ENCODE results near the gene RARA. TPM values are rescaled to one million over a fixed set of nuclear protein-coding genes. Genes with fewer than 3 reads are reported as not detected.
A peak's percentile ranks its signal among the peaks of the same experiment; 100 is the strongest.
"Not testable (repeated sequence)": the region's sequence is repeated elsewhere in the genome, so short reads cannot be mapped to it uniquely, and the experiment has no call there.

Gene RARA
- total and polyA plus RNA-seq, 7 experiments from 2014 or later, result 6.7 to 115 (median 42.9) TPM

- ATAC-seq (peak; percentile 86), DNase-seq (peak in 7 of 9 donors; percentile 43 to 70 (median 64))
- H3K4me1 Mint-ChIP-seq, result peaks cover 11 to 21% (median 15%) of the 10 kb centered on the region in 7 donors
- no peak overlapping the region for H3K27ac ChIP-seq (ENCODE audit: low read depth, low read length)
- peak overlapping the region in 2 of 10 donors; percentile 8 to 44 for H3K4me3 Mint-ChIP-seq
- POLR2A ChIA-PET, result interaction anchor here (1.1 to 28.4 kb wide), 3 partner anchors 29 to 98 kb away, joined by 3 to 742 read pairs (median 35); no protein-coding TSS in a partner anchor
- no peaks in the 10 kb centered on the region for H3K27me3 ChIP-seq (ENCODE audit: control insufficient read depth in 2 of 2, insufficient read depth in 2 of 2, low read length in 2 of 2)
- H3K9me3 ChIP-seq (ENCODE audit: control insufficient read depth in 2 of 3, low read length in 3 of 3), result no peaks in the 10 kb centered on the region
- H3K4me3 ChIP-seq (ENCODE audit: low read length), result no peak overlapping the region
- peaks cover 0 to 2% (median 0%) of the 10 kb centered on the region in 11 donors for H3K9me3 Mint-ChIP-seq
- peaks cover 0 to 12% (median 0%) of the 10 kb centered on the region in 5 donors for H3K36me3 Mint-ChIP-seq
- H3K27ac Mint-ChIP-seq, result peak overlapping the region in 7 of 9 donors; percentile 3 to 34 (median 19)
- peaks cover 13 to 28% of the 10 kb centered on the region in 2 donors for H3K4me1 ChIP-seq (ENCODE audit: control insufficient read depth in 2 of 2, insufficient read depth in 2 of 2, low read length in 2 of 2)
- intact Hi-C loops (cut with micrococcal nuclease), result loop anchor here (1.0 kb wide), 5 partner anchors 15 to 230 kb away; no protein-coding TSS in a partner anchor
- CTCF ChIA-PET, result interaction anchor here (0.8 to 7.3 kb wide), 21 partner anchors 10 to 236 kb away, joined by 3 to 233 read pairs (median 6); partner anchors contain the start of gene IGFBP4
- no peaks in the 10 kb centered on the region for H3K36me3 ChIP-seq (ENCODE audit: control insufficient read depth in 2 of 3, insufficient read depth in 3 of 3, low read length in 3 of 3)
- H3K27me3 Mint-ChIP-seq, result no peaks in the 10 kb centered on the region
These were observed 5.8 kb upstream of the RARA start for GRCh38 chr17:40303009-40303657.

GRCh38 chr17:40303708-40304551 is 5.0 kb upstream of the RARA start:
- Histone ChIP-seq H3K9me3 (ENCODE audit: control insufficient read depth in 2 of 3, low read length in 3 of 3) (no peaks in the 10 kb centered on the region), H3K4me1 (ENCODE audit: control insufficient read depth in 2 of 2, insufficient read depth in 2 of 2, low read length in 2 of 2) (peaks cover 21 to 36% of the 10 kb centered on the region in 2 donors), H3K27me3 (ENCODE audit: control insufficient read depth in 2 of 2, insufficient read depth in 2 of 2, low read length in 2 of 2) (no peaks in the 10 kb centered on the region), H3K4me3 (ENCODE audit: low read length) (no peak overlapping the region), H3K36me3 (ENCODE audit: control insufficient read depth in 2 of 3, insufficient read depth in 3 of 3, low read length in 3 of 3) (no peaks in the 10 kb centered on the region), H3K27ac (ENCODE audit: low read depth, low read length) (no peak overlapping the region)
- ChIA-PET POLR2A (interaction anchor here (1.1 to 28.4 kb wide), 3 partner anchors 28 to 256 kb away, joined by 3 to 742 read pairs (median 35); no protein-coding TSS in a partner anchor), CTCF (interaction anchor here (0.8 to 7.3 kb wide), 21 partner anchors 11 to 236 kb away, joined by 3 to 233 read pairs (median 6); partner anchors contain the start of gene IGFBP4)
- Mint-ChIP-seq H3K27ac (peak overlapping the region in 5 of 9 donors; percentile 16 to 42 (median 20)), H3K4me3 (no peak overlapping the region), H3K4me1 (peaks cover 11 to 16% (median 15%) of the 10 kb centered on the region in 7 donors), H3K9me3 (peaks cover 0 to 2% (median 0%) of the 10 kb centered on the region in 11 donors), H3K27me3 (no peaks in the 10 kb centered on the region), H3K36me3 (peaks cover 0 to 12% (median 0%) of the 10 kb centered on the region in 5 donors)
- DNase-seq (no peak), ATAC-seq (no peak)
- intact Hi-C loops (cut with micrococcal nuclease), result loop anchor here (1.0 kb wide), 5 partner anchors 14 to 229 kb away; no protein-coding TSS in a partner anchor

- H3K4me3 Mint-ChIP-seq; H3K36me3 ChIP-seq (ENCODE audit: control insufficient read depth in 2 of 3, insufficient read depth in 3 of 3, low read length in 3 of 3); H3K9me3 Mint-ChIP-seq; H3K27ac Mint-ChIP-seq; intact Hi-C loops (cut with micrococcal nuclease); ATAC-seq; H3K27ac ChIP-seq (ENCODE audit: low read depth, low read length); H3K27me3 Mint-ChIP-seq; H3K27me3 ChIP-seq (ENCODE audit: control insufficient read depth in 2 of 2, insufficient read depth in 2 of 2, low read length in 2 of 2); H3K4me3 ChIP-seq (ENCODE audit: low read length); DNase-seq; H3K9me3 ChIP-seq (ENCODE audit: control insufficient read depth in 2 of 3, low read length in 3 of 3): not testable (repeated sequence)
- Mint-ChIP-seq H3K36me3 (peaks cover 0 to 10% (median 0%) of the 10 kb centered on the region in 5 donors), H3K4me1 (peaks cover 13 to 19% (median 15%) of the 10 kb centered on the region in 7 donors)
- ChIA-PET CTCF (interaction anchor here (1.0 to 7.3 kb wide), 12 partner anchors 11 to 228 kb away, joined by 3 to 233 read pairs (median 8); no protein-coding TSS in a partner anchor), POLR2A (interaction anchor here (1.1 to 28.4 kb wide), 3 partner anchors 27 to 256 kb away, joined by 3 to 742 read pairs (median 35); no protein-coding TSS in a partner anchor)
- H3K4me1 ChIP-seq (ENCODE audit: control insufficient read depth in 2 of 2, insufficient read depth in 2 of 2, low read length in 2 of 2), result peaks cover 25 to 42% of the 10 kb centered on the region in 2 donors
These were observed 4.5 kb upstream of the RARA start for GRCh38 chr17:40304552-40304863.

- H3K4me1 ChIP-seq (ENCODE audit: control insufficient read depth in 2 of 2, insufficient read depth in 2 of 2, low read length in 2 of 2), result peaks cover 29 to 42% of the 10 kb centered on the region in 2 donors
- ATAC-seq; H3K27me3 Mint-ChIP-seq; H3K4me3 ChIP-seq (ENCODE audit: low read length); H3K9me3 ChIP-seq (ENCODE audit: control insufficient read depth in 2 of 3, low read length in 3 of 3); intact Hi-C loops (cut with micrococcal nuclease); DNase-seq; H3K4me3 Mint-ChIP-seq; H3K27ac ChIP-seq (ENCODE audit: low read depth, low read length); H3K27me3 ChIP-seq (ENCODE audit: control insufficient read depth in 2 of 2, insufficient read depth in 2 of 2, low read length in 2 of 2); H3K27ac Mint-ChIP-seq; H3K9me3 Mint-ChIP-seq; H3K36me3 ChIP-seq (ENCODE audit: control insufficient read depth in 2 of 3, insufficient read depth in 3 of 3, low read length in 3 of 3): not testable (repeated sequence)
- H3K36me3 Mint-ChIP-seq, result peaks cover 0 to 10% (median 0%) of the 10 kb centered on the region in 5 donors
- CTCF ChIA-PET, result interaction anchor here (0.7 to 7.3 kb wide), 12 partner anchors 10 to 263 kb away, joined by 3 to 233 read pairs (median 6); no protein-coding TSS in a partner anchor
- POLR2A ChIA-PET, result interaction anchor here (0.7 to 28.4 kb wide), 4 partner anchors 27 to 255 kb away, joined by 3 to 742 read pairs (median 19); no protein-coding TSS in a partner anchor
- peaks cover 13 to 23% (median 16%) of the 10 kb centered on the region in 7 donors for H3K4me1 Mint-ChIP-seq
These were observed 4.1 kb upstream of the RARA start for GRCh38 chr17:40304866-40305265.

DNA sequence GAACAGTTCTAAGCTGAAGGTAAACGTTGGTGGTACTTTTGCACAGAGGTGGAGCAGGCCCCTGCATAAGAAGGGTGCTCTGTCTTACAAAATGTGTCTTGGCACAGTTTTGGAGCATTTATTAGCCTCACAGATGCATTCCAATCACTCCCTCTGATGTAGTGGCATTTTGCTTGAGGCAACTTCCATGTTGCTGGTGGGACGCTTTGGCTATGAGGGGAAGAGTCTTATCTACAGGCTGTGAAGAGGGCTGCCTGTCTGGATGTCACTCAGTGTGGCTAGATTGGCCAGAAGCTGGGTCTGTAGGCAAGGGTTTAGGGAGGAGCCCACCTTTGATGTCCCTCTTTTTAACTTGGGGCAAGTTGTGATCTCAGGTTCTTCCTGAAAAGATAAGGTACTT is 2.6 kb upstream of the RARA start:
- intact Hi-C loops (cut with micrococcal nuclease), result no loop called here
- H3K9me3 Mint-ChIP-seq, result peaks cover 0 to 2% (median 0%) of the 10 kb centered on the region in 11 donors
- Histone ChIP-seq H3K4me3 (ENCODE audit: low read length) (no peak overlapping the region), H3K27me3 (ENCODE audit: control insufficient read depth in 2 of 2, insufficient read depth in 2 of 2, low read length in 2 of 2) (no peaks in the 10 kb centered on the region), H3K36me3 (ENCODE audit: control insufficient read depth in 2 of 3, insufficient read depth in 3 of 3, low read length in 3 of 3) (no peaks in the 10 kb centered on the region), H3K27ac (ENCODE audit: low read depth, low read length) (no peak overlapping the region), H3K9me3 (ENCODE audit: control insufficient read depth in 2 of 3, low read length in 3 of 3) (no peaks in the 10 kb centered on the region), H3K4me1 (ENCODE audit: control insufficient read depth in 2 of 2, insufficient read depth in 2 of 2, low read length in 2 of 2) (peaks cover 42 to 44% of the 10 kb centered on the region in 2 donors)
- no peaks in the 10 kb centered on the region for H3K27me3 Mint-ChIP-seq
- ChIA-PET CTCF (interaction anchor here (0.6 to 7.3 kb wide), 9 partner anchors 16 to 309 kb away, joined by 3 to 233 read pairs (median 10); no protein-coding TSS in a partner anchor), POLR2A (interaction anchor here (1.0 to 28.4 kb wide), 5 partner anchors 26 to 280 kb away, joined by 3 to 742 read pairs (median 7); no protein-coding TSS in a partner anchor)
- peak overlapping the region in 2 of 9 donors; percentile 23 to 36 for H3K27ac Mint-ChIP-seq
- no peak for ATAC-seq
- peaks cover 13 to 31% (median 21%) of the 10 kb centered on the region in 7 donors for H3K4me1 Mint-ChIP-seq
- no peak for DNase-seq
- H3K4me3 Mint-ChIP-seq, result peak overlapping the region in 2 of 10 donors; percentile 33 to 45
- H3K36me3 Mint-ChIP-seq, result peaks cover 0 to 5% (median 0%) of the 10 kb centered on the region in 5 donors

Measured in naive thymus-derived CD4-positive, alpha-beta T cell (primary cell).